AG08395 (cell line): ENCODE data around the gene MYOM3.

Source experiments
- DNase-seq: peaks from one replicate; pipeline ENCODE4 v3.0.0; 2012; ENCODE audit warnings: mixed read lengths, low spot score

MYOM3 gene

DNA sequence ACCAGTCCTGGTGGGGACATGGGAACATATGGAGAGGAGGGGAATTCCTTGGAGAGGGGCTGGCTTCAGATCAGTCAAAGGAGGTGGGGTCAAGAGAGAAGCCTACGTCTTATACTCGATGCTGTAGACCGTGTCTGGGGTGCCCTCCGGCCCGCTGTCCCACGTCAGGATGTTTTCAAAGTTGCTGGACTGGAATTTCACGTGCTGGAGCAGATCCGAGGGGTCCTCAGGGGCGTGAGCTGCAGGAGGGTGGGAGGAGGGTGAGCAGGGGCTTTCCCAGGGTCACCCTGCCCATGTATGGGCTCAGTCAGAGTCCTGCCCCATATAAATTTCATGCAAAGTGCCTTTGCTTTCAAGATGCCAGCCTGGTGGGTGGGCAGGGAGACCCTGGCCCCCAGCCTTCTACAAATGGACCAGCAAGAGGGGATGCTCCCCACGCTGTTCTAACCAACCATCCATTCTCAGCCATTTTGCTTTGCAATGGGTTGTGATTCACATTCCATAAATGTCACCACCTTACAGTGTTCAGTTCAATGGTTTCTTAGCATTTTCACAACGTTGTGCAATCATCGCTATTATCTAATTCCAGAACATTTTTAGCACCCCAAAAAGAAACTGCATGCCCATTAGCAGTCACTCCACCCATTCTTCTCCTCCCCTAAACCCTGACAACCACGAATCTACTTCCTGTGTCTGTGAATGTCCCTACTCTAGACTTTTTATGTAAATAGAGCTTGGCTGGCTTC, 26.7 kb upstream of the MYOM3 start:
- DNase-seq = no peak

DNA sequence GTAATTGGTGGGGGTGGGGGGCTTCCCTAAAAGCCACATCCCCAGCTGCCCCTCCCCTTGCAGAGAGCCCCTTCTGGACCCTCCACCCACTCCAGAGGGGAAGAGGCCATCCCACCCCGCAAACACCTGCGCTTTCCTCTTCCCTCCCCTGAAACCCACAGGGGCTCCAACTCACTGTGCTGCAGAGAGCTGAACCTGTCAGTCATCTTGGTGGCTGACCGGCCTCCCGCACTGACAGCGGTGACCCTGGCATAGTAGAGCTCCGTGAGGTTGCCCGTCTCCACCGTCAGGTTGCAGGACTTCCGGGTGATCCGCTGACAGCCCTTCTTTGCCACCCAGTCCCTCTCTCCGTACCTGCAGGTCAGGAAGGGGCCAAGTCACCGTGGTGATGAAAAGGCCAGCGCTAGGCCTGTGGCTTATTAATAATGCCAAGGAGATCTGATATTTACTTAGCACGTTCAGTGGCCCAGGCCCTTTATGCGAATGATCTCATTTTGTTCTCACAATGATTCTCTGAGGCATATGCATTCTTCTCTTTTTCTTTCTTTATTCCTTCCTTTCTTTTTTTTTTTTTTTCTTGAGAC, 25.1 kb upstream of the MYOM3 start:
- DNase-seq = no peak

GRCh38 chr1:24134376-24134775, 22.4 kb upstream of the MYOM3 start:
- DNase-seq = no peak

DNA sequence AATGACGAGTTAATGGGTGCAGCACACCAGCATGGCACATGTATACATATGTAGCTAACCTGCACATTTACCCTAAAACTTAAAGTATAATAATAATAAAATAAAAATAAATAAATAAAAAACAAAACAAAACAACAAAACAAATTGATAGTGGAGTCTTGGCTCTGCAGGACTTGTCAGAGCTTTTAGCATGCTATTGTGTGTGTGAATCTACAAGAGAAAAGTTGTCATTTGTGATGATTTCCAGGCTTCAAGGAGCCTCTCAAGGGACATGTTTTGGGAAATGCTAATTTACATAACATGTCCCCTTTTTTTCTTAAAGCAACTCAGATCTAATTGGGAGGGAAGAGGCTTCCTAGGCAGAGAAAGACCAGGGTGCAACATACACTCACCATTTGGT, 21.9 kb upstream of the MYOM3 start:
- DNase-seq = no peak

- no peak for DNase-seq
Measured at GRCh38 chr1:24130385-24130784, 18.4 kb upstream of the MYOM3 start.

DNA sequence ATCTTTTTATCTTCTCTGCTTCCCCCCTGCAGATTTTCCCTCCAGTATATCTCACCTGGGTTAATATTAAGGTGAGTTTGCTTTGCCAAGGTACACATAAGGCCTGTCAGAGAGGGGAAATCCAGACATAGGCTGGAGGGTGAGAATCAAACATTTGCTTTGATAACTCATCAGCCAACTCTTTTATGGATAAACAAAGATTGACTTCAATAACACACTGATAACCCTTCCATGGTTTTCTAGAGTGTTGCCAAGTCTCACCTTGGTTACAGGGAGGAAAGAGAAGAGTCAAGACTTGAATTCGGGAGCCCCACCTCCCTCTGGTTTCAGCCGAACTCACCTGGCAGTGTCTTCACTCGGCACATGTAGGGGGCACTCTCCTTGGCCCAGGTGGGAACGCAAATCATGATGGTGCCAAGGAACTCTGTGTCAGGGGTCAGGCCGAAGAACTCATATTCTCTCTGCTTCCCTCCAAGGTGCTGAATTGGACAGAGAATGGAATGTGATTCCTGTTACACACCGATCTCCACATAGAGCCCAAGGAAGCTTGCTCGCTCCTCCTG, 15.9 kb upstream of the MYOM3 start:
- DNase-seq = no peak

DNA sequence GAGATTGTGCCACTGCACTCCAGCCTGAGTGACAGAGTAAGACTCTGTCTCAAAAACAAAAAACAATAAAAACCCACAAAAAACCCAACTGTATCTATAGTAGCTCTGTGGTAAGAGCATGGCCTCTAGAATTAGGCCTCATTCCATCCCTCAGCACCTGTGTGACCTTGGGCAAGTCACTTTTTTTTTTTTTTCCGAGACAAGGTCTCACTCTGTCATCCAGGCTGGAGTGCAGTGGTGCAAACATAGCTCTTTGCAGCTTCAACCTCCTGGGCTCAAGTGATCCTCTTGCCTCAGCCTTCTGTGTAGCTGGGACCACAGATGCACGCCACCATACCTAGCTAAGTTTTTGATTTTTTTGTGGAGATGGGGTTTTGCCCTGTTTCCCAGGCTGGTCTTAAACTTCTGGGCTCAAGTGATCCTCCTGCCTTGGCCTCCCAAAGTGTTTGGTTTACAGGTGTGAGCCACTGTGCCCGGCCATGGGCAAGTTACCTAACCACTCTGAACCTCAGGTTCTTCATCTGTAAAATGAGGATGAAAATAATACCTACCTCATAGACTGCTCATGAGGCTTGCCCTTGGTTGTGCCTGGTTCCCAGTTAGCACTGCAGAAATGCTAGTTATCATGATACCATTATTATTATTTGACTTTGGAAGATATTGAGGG, 15.3 kb upstream of the MYOM3 start:
- no peak for DNase-seq

DNA sequence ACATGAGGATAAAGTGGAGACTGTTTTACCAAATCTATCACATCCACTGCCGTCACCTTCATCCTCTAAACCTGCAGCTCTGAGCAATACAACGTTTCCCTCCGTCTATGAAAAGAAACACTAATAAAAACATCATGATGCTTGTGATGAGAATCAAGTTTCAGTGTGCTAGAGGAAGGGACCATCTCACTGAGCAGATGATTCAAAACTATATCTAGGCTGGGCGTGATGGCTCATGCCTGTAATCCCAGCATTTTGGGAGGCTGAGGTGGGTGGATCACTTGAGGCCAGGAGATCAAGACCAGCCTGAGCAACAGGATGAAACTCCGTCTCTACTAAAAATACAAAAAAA, 14.7 kb upstream of the MYOM3 start:
- no peak for DNase-seq

GRCh38 chr1:24126018-24126671, 14.2 kb upstream of the MYOM3 start:
- peak; percentile 57 for DNase-seq

- DNase-seq = no peak
Measured at GRCh38 chr1:24125456-24125855, 13.5 kb upstream of the MYOM3 start.

DNA sequence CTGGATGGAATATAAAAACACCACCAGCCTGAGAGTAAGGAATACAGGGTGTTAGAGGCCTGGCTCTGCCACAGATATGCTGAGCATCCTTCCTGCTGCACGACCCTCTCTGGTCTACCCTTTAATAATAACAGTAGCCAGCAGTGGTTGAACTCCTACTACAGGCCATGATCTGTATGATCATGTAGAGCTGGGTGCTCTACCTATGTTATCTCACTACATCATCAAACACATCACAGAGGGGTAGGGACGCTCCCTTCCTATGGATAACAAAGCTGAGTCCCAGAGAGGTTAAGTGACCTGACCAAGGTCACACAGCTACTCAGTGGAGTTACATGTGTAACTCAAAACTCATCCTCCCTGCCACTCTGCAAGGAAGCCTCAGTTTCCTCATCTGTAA, 13.0 kb upstream of the MYOM3 start:
- DNase-seq = no peak

GRCh38 chr1:24123611-24124010, 11.7 kb upstream of the MYOM3 start:
- DNase-seq = no peak

DNA sequence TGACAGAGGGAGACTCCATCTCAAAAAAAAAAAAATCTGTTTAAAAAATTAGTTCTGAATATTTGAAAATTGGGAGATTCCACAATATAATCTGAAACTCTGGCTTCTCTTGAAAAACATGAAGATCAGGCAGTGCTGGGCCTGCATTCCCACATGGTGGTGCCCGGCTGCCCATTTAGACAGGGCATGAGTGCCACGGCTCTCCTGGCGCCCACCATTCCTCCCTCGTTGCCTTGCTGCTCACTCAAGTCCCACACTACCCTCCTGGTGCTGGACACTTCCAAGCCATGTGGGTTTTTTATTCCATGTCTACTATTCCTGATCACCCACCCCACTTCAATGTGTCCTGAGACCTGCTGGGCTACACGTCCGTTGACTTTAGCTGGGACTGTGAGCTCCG, 10.8 kb upstream of the MYOM3 start:
- no peak for DNase-seq

DNA sequence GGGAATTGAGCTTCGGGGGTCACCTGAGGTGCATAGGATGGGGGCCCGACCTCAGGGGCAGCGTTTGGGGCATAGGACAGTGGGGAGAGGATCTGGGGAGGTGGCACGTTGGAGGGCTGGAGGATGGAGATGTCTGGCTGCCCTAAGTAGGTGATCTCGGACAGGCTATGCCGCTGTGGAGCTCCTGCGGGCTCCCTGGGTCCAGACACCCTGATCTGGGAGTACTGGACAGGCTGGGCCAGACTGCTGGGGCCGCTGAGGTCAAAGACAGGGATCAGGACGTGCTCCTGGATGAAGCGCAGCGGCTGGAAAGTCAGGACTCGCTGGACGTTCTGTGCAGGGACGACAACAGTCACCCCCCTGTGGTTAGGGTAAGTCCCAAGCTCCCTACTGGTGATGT, 9.5 kb upstream of the MYOM3 start:
- no peak for DNase-seq

- DNase-seq = no peak
Measured at GRCh38 chr1:24120965-24121364, 9.0 kb upstream of the MYOM3 start.

GRCh38 chr1:24119859-24120756, 8.2 kb upstream of the MYOM3 start:
- DNase-seq = peak; percentile 44

- no peak for DNase-seq
Measured at GRCh38 chr1:24119489-24119858, 7.5 kb upstream of the MYOM3 start.

DNA sequence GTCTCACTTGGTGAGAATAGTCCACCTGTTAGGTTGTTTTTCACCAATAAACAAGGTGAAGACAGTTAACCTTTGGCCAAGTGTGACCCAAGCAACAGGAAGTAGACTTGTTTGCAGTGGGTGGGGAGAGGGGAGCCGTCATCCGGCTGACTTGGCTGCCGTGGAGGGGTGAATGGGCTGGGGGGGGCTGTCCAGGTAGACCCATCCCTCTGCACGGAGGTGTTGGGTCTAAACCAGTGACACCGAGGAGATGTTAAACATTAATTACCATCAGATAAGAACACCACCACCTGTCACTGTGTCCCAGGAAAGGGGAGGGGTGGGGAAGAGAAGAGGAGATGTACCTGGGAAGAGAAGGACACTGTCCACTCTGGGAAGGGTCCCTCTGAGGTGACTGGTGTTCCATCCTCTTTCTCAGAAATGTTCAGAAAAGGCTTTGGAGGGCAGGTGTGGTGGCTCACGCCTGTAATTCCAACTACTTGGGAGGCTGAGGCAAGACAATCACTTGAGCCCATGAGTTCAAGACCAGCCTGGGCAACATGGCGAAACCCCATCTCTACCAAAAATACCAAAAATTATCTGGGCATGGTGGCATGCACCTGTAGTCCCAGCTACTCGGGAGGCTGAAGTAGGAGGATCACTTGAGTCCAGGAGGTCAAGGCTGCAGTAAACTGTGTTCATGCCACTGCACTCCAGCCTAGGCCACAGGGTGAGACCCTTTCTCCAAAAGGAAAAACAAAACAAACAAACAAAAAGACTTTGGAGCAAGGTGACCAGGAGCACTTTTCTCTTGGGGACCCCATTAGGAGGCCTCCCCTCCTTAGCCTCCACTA, 6.7 kb upstream of the MYOM3 start:
- DNase-seq = no peak

DNA sequence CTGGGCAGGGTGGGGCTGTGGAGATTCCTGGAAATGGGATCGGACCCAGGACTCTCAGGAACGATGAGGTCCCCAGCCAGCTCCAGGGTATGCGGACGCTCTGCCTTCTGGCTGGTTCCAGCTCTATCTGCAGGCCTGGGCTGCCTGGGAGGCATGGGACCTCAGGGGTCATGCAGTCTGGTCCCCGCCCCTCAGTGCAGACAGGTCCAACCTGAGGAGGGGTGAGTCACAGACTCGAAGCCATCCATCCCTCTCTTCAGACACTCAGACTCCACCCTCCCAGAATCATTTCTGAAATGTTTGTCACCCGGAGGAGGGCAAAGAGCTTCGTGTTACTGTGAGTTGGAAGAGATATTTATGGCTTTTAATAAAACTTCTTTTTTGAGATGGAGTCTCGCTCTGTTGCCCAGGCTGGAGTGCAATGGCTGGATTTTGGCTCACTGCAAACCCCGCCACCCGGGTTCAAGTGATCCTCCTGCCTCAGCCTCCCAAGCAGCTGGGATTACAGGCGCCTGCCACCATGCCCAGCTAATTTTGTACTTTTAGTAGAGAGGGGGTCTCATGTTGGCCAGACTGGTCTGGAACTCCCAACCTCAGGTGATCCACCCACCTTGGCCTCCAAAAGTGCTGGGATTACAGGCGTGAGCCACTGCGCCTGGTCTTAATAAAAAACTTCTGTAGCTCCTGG, 5.9 kb upstream of the MYOM3 start:
- peak; percentile 64 for DNase-seq

- no peak for DNase-seq
Measured at GRCh38 chr1:24117132-24117531, 5.2 kb upstream of the MYOM3 start.
